WTC11 (cell line): ENCODE data around the gene MKNK2.

Experiments
- CREB1 ChIP-seq: sonication (generic); formaldehyde crosslinking; IDR thresholded peaks from 2 replicates; pipeline ENCODE4 v1.8.0; 2023; ENCODE audit warnings: mild to moderate bottlenecking, missing genetic modification reagents
- CTCF ChIP-seq: fragments of 200-600 bp; IDR thresholded peaks from 2 replicates; pipeline ENCODE4 v1.8.0; 2022; ENCODE audit warnings: antibody characterized with exemption
- ELF4 ChIP-seq: sonication (generic); formaldehyde crosslinking; IDR thresholded peaks from 2 replicates; pipeline ENCODE4 v1.8.1; 2022; ENCODE audit warnings: low read depth, mild to moderate bottlenecking, moderate library complexity, missing genetic modification reagents
- ERG ChIP-seq: fragments of 250-450 bp; sonication (Bioruptor Pico); IDR thresholded peaks from 2 replicates; pipeline ENCODE4 v1.8.0; 2021; ENCODE audit warnings: mild to moderate bottlenecking
- STAT6 ChIP-seq: sonication (generic); formaldehyde crosslinking; conservative IDR thresholded peaks from 2 replicates; pipeline ENCODE4 v1.8.1; 2023; ENCODE audit warnings: mild to moderate bottlenecking, low read depth, missing genetic modification reagents, moderate library complexity
- USF2 ChIP-seq: sonication (generic); formaldehyde crosslinking; IDR thresholded peaks from 2 replicates; pipeline ENCODE4 v1.8.1; 2023; ENCODE audit warnings: mild to moderate bottlenecking, missing genetic modification reagents, moderate library complexity

GRCh38 chr19:2096480-2097202, 45.6 kb upstream of the MKNK2 start, which contains the start of gene IZUMO4:
- TF ChIP-seq CTCF = no peak
- TF ChIP-seq USF2 (CRISPR knock-in tag) = no peak
- no peak for TF ChIP-seq ELF4 (CRISPR knock-in tag)
- TF ChIP-seq CREB1 (CRISPR knock-in tag) = no peak
- no peak for TF ChIP-seq ERG
- TF ChIP-seq STAT6 (CRISPR knock-in tag) = no peak
